Hematopoietic multipotent progenitor cell treated with erythropoietin and hydrocortisone succinate and interleukin-3 and kit ligand, for 8 days (in vitro differentiated cells): ENCODE data around the gene ERAP2.

Experiments used
- DNase-seq: peaks from one replicate; pipeline ENCODE4 v3.0.0-alpha.2; 2015

Gene ERAP2

DNA sequence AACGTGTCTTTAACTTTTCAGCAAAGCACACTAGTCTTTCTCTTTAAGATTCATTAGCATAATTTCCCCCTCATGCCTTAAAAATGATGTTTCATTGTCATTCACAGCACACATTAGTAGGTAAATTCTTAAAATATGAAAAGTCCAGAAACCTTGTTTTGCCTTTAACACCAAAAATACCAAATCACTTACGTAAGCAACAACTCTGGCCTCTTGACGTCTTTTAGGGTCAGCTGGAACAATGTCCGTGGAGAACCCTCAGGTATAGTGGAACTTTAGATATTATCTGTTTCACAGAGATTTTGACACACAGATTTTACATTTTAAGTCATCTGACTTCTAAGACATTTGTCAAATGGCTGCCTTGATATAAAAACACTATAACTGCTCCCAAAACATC, 90.5 kb downstream of the ERAP2 start:
- DNase-seq, result no peak

DNA sequence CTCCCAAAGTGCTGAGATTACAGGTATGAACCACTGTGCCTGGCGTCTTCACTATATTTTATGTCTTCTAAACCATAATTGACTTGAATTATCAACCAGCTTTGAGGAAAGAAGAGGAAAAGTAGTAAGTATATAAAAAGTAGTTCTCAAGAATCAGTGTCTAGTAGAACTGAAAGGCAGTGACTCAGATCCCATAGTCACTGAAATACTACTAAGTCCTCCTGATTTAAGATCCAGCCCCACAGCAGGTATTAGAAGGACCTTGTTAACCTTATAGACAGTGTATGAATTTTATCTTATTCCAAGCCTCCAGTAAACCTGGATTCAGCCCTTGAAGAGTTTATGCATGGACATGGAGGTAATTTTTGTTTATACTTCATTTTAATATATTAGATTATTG, 91.1 kb downstream of the ERAP2 start:
- DNase-seq, result no peak

DNA sequence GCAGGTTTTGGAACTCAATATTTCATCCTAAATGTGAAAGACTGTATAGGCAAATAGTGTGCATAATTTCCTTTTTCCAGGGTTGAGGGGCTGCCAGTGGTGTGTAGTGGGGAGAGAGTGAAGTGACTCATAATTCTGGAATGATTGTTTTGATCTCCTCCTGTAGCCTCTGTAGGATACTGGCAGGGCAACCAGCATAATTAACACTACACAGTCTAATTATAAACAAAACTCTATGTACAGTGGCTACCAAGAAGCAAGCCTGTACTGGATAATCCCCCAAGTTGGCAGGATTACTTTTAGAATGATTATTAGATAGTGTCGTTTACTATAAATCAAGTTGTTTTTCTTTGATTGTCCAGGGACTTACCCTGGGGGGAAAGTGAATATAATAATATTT, 91.8 kb downstream of the ERAP2 start:
- no peak for DNase-seq

DNA sequence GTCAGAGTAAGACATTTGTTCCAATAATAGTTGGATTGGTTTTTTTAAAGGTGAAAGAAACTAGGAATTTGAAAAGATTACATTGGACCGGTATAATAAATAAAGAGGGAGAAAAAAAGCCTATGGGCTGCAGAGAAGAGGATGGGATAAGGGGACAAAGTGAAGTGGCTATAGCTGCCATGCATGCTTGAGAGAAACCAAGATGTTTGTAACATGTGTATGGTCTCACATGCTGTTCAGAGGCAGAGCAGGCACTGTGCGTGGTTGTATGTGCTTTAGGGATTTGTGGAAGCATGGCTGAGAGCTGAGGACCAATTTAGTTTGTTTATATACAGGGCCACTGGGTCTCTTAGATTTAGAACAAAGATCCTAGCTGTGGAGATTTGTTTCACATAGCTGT, 92.3 kb downstream of the ERAP2 start:
- no peak for DNase-seq
